Adipocyte (in vitro differentiated cells): Measurements from ENCODE around the gene PDCD10.

ENCODE experiments used
- DNase-seq: peaks from one replicate; pipeline ENCODE4 v3.0.0-alpha.2; 2015; ENCODE audit warnings: low read depth
- H3K27me3 ChIP-seq: replicated peaks from 2 replicates; pipeline ENCODE4 v1.7.0; 2013; ENCODE audit warnings: mild to moderate bottlenecking, low read length, moderate library complexity; ENCODE audit not compliant: control insufficient read depth, insufficient read depth
- H3K36me3 ChIP-seq: 2 replicates; pipeline ENCODE4 v1.7.0; 2013; ENCODE audit warnings: low read length, mild to moderate bottlenecking, moderate library complexity; ENCODE audit not compliant: control insufficient read depth, insufficient read depth, severe bottlenecking
- H3K4me1 ChIP-seq: 2 replicates; pipeline ENCODE4 v1.7.0; 2013; ENCODE audit warnings: mild to moderate bottlenecking, low read length, moderate library complexity; ENCODE audit not compliant: control insufficient read depth, insufficient read depth
- H3K4me3 ChIP-seq: 2 replicates; pipeline ENCODE4 v1.7.0; 2013; ENCODE audit warnings: mild to moderate bottlenecking, low read length, moderate library complexity
- H3K9ac ChIP-seq: 2 replicates; pipeline ENCODE4 v1.7.0; 2013; ENCODE audit warnings: mild to moderate bottlenecking, low read length, moderate library complexity
- H3K9me3 ChIP-seq: 2 replicates; pipeline ENCODE4 v1.7.0; 2013; ENCODE audit warnings: mild to moderate bottlenecking, low read length, moderate library complexity; ENCODE audit not compliant: control insufficient read depth

The PDCD10 gene

DNA sequence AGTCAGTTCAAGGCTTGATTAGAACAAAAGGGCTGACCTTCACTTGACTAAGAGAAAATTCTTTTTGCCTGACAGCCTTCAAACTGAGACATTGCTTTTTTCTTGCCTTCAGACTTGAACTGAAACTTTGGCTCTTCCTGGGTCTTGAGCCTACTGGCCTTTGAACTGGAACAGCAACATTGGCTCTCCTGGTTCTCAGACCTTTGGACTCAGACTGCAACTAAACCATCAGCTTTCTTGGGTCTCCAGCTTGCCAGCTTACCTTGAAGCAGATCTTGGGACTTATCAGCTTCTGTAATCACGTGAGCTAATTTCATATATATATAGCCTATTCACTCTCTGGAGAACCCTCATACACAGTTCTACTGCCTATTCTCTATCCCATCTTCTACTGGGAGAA lies 61.5 kb downstream of the PDCD10 start:
- peaks cover 18% of the 10 kb centered on the region for H3K9me3 ChIP-seq
- H3K36me3 ChIP-seq = peaks cover 42% of the 10 kb centered on the region
- H3K9ac ChIP-seq = no peak overlapping the region
- no peak for DNase-seq
- no peak overlapping the region for H3K4me3 ChIP-seq
- peaks cover 8% of the 10 kb centered on the region for H3K4me1 ChIP-seq
- H3K27me3 ChIP-seq = no peaks in the 10 kb centered on the region

DNA sequence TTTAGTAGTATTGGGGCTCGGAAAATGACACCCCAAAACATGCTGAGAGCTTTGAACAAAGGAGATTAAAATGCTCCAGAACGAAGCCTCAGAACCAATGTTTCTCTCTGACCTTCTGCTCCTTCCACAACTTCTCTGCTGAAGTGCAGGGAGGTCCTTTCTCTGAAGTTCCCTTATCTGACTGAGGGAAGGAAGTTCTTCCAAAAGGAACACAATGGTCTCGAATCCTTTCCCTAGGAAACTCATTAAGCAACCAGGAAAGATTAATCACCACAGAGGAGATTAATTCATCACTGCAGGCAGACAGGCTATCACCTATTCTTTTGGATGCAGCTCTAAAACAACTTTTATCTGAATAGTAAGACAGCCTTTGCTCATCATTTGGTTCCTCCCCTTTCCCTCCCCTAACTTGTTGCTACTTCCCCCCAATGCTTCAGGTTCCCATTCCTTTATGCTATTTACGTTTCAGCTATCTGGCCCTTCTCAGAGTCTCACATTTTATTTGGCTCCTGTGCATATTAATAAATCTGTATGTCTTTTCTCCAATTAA lies 62.7 kb downstream of the PDCD10 start:
- DNase-seq = no peak
- H3K9me3 ChIP-seq = peaks cover 18% of the 10 kb centered on the region
- H3K36me3 ChIP-seq = peaks cover 40% of the 10 kb centered on the region
- H3K27me3 ChIP-seq = no peaks in the 10 kb centered on the region
- H3K4me1 ChIP-seq = peaks cover 8% of the 10 kb centered on the region
- no peak overlapping the region for H3K9ac ChIP-seq
- H3K4me3 ChIP-seq = no peak overlapping the region

- no peak for DNase-seq
- Histone ChIP-seq H3K27me3 (no peaks in the 10 kb centered on the region), H3K9me3 (no peaks in the 10 kb centered on the region), H3K4me3 (no peak overlapping the region), H3K36me3 (peaks cover 17% of the 10 kb centered on the region), H3K4me1 (peaks cover 8% of the 10 kb centered on the region), H3K9ac (no peak overlapping the region)
Measured at GRCh38 chr3:167669699-167670098, 65.0 kb downstream of the PDCD10 start.

- Histone ChIP-seq H3K9ac (no peak overlapping the region), H3K9me3 (no peaks in the 10 kb centered on the region), H3K36me3 (peaks cover 7% of the 10 kb centered on the region), H3K4me1 (peaks cover 8% of the 10 kb centered on the region), H3K27me3 (no peaks in the 10 kb centered on the region), H3K4me3 (no peak overlapping the region)
- DNase-seq = no peak
Measured at GRCh38 chr3:167668651-167669050, 66.0 kb downstream of the PDCD10 start.

GRCh38 chr3:167666563-167666962 lies 68.1 kb downstream of the PDCD10 start:
- Histone ChIP-seq H3K9me3 (no peaks in the 10 kb centered on the region), H3K4me1 (peaks cover 11% of the 10 kb centered on the region), H3K4me3 (no peak overlapping the region), H3K36me3 (no peaks in the 10 kb centered on the region), H3K27me3 (no peaks in the 10 kb centered on the region), H3K9ac (no peak overlapping the region)
- DNase-seq = no peak

- H3K9ac ChIP-seq = no peak overlapping the region
- no peak overlapping the region for H3K4me3 ChIP-seq
- H3K27me3 ChIP-seq = no peaks in the 10 kb centered on the region
- H3K4me1 ChIP-seq = peaks cover 3% of the 10 kb centered on the region
- no peaks in the 10 kb centered on the region for H3K9me3 ChIP-seq
- no peaks in the 10 kb centered on the region for H3K36me3 ChIP-seq
- DNase-seq = no peak
Measured at GRCh38 chr3:167662919-167663400, 71.7 kb downstream of the PDCD10 start.

- H3K27me3 ChIP-seq = no peaks in the 10 kb centered on the region
- no peaks in the 10 kb centered on the region for H3K9me3 ChIP-seq
- H3K9ac ChIP-seq = no peak overlapping the region
- no peaks in the 10 kb centered on the region for H3K36me3 ChIP-seq
- no peak for DNase-seq
- no peaks in the 10 kb centered on the region for H3K4me1 ChIP-seq
- H3K4me3 ChIP-seq = no peak overlapping the region
Measured at GRCh38 chr3:167657684-167658225, 76.9 kb downstream of the PDCD10 start.

DNA sequence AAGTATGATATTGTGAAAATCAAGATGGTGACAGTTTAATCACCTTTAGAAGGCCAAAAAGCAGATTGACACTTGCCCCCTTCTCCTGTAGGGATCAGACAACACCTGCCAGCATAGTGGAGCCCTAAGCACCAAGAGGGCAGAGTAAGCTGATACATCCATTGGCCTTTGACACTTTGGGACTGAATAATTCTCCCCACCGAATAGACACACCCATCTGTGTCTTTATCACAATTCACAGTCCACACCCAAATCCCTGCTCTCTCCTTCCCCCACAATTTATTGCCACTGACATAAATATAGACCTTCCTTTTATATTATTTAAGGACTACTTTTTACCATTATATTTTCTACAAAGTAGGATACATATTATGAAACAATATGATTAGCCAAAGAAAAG lies 77.9 kb downstream of the PDCD10 start:
- Histone ChIP-seq H3K27me3 (no peaks in the 10 kb centered on the region), H3K9ac (no peak overlapping the region), H3K36me3 (no peaks in the 10 kb centered on the region), H3K9me3 (no peaks in the 10 kb centered on the region), H3K4me3 (no peak overlapping the region), H3K4me1 (no peaks in the 10 kb centered on the region)
- DNase-seq = no peak

DNA sequence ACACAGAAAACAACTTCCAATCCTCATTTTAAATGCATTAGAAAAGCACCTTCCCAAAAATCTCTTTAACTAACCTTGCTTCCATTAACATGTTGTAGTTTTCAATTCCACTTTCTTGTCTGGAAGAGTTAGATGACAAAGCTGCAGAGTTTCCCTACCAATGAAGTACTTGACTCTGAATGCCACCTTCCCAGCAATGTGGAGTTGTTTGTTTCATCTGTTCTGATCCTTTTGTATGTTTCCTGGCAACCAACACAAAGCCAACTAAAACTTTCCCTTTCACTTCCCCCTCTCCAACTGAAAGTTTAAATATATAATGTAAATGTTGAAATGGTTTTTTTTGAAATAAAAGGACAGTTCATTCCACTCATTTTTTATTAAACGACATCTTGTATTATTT lies 80.9 kb downstream of the PDCD10 start, which contains the start of gene WDR49:
WDR49 (minus strand) TSS at position 183 of the 400 bp plus-strand sequence. CDS start 517 bp downstream, outside the sequence.
- Histone ChIP-seq H3K36me3 (no peaks in the 10 kb centered on the region), H3K9me3 (no peaks in the 10 kb centered on the region), H3K4me3 (no peak within 1 kb of the TSS), H3K4me1 (no peaks in the 10 kb centered on the region), H3K27me3 (no peaks in the 10 kb centered on the region), H3K9ac (no peak within 1 kb of the TSS)
- DNase-seq = no peak

DNA sequence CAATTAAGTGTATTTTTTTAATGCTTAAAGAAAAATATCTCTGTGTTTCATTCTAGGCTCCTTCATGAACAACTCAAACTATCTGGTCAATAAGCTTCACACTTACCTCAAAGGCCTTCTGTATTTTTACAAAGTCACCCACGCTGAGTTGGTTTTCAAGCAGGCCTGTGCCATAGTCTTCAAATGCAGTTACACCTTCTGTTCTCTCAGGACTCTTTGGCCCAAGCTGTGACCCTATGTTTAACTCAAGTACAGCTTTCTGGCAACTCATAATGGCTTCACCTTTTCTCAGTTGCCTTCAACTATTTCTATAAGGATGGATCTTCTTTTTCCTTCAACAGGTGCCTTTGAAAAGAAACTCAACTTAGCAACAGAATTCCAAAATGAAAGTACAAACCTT lies 81.5 kb downstream of the PDCD10 start:
- Histone ChIP-seq H3K9ac (no peak overlapping the region), H3K4me1 (no peaks in the 10 kb centered on the region), H3K27me3 (no peaks in the 10 kb centered on the region), H3K9me3 (no peaks in the 10 kb centered on the region), H3K4me3 (no peak overlapping the region), H3K36me3 (no peaks in the 10 kb centered on the region)
- no peak for DNase-seq

- Histone ChIP-seq H3K4me1 (no peaks in the 10 kb centered on the region), H3K36me3 (no peaks in the 10 kb centered on the region), H3K9ac (no peak overlapping the region), H3K4me3 (no peak overlapping the region), H3K27me3 (no peaks in the 10 kb centered on the region), H3K9me3 (peaks cover 4% of the 10 kb centered on the region)
- no peak for DNase-seq
Measured at GRCh38 chr3:167651826-167652225, 82.9 kb downstream of the PDCD10 start.

DNA sequence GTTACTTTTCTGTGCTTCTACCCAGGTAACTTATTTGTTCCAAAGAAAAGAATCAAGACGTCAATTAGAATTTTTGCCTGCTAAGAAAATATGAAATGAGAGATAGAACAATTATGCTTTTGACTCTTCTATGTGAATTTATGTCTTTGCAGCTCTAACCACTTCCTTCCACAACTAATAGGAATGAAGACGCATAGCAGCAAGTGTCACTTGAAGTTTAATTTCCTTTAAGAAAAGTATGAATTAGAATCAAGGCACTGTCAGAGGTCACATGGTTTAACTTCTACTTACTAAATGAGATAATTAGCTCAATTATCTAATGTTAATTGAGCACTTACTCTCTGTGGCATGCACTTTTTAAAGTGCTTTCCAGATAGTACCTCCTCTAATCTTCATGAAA lies 84.2 kb downstream of the PDCD10 start:
- Histone ChIP-seq H3K36me3 (no peaks in the 10 kb centered on the region), H3K4me3 (no peak overlapping the region), H3K4me1 (no peaks in the 10 kb centered on the region), H3K9ac (no peak overlapping the region), H3K27me3 (no peaks in the 10 kb centered on the region), H3K9me3 (peaks cover 7% of the 10 kb centered on the region)
- DNase-seq = no peak
